Occipital lobe (tissue), 2 donors: Measurements from ENCODE around the gene MELK. TPM values are rescaled to one million over a fixed set of nuclear protein-coding genes. Genes with fewer than 3 reads are reported as not detected.

ENCODE experiments used
- DNase-seq: peaks from one replicate; lab custom pipeline; 2025; lab: John Stamatoyannopoulos, UW
- total RNA-seq: library from RNA; depleted of rRNA; stranded (reverse); fragments of >200 nt; gene quantifications from one replicate; pipeline ENCODE4 v1.2.3, GENCODE V29; 2014

MELK gene
- total RNA-seq, 1 donor from 2014 or later = 5.9 TPM

DNA sequence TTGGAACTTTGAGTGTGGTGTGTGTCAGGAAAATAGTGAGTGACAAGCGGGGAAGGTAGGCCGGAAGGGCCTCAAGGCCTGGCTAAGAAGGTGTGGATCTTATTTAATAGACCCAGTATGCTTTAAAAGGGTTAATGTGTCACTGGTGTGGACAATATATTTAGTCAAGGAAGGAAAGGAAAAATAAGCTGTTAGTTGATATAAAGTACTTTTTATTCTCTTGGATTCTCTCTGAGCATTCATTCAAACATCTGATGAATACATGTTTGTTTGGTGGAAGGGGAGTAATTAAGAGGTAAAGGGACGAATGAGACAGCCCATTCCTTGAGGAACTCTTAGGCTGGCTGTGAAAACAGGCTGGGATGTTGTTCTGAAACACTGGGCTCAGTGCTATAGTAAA is 98.9 kb downstream of the MELK start:
- no peak for DNase-seq

DNA sequence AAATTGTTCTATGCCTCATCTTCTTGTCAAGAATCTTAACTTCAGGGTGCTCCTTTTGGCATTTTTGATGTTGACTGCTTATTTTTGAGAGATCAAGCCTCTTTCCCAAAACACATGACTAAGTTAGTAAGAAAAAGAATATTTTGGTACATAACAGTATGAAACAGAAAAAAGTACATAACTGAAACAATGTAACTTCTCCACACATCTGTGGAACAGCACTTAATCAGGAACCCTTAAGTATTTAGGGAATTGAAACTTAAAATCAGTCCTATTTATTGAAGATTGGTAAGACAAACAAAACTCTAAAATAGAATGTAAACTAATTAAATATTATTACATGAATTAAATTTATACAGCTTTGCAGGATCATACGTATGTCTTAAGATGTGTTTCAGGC is 103.4 kb downstream of the MELK start:
- DNase-seq = no peak

DNA sequence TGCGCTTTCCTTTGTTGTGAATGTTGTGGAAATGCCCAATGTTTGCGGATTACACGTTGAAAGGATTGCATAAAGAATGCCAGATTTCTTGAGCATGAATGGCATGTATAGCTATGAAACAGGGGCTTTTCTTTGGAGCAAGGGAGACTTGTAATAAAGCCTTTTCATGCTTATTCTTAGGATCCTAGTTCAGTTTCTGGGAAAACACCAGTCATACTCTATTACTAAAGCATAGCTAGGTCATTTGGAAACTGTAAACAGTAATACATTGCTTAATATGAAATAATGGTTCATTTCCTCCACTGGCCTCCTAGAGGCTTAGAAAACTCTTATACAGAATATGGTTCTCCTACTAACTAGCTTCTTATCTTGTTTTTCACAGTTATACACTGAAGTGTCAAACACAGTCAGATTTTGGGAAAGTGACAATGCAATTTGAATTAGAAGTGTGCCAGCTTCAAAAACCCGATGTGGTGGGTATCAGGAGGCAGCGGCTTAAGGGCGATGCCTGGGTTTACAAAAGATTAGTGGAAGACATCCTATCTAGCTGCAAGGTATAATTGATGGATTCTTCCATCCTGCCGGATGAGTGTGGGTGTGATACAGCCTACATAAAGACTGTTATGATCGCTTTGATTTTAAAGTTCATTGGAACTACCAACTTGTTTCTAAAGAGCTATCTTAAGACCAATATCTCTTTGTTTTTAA is 104.2 kb downstream of the MELK start:
- DNase-seq = no peak

DNA sequence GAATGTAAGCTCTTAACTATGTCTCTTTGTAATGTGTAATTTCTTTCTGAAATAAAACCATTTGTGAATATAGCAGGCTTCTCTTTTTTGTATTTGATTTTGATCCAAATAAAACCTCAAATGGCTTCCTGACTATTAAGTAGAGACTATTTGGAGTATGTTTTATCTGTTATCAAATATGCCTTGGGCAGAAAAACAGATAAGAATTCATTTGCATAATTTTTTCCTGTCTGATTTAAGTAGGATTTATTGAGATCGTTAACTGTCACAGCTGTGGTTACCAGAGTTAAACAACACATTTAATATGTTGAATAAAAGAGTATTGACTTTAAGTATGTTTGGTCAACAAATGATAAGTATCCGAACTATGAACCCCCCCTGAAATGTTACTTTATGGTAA is 104.9 kb downstream of the MELK start:
- no peak for DNase-seq

DNA sequence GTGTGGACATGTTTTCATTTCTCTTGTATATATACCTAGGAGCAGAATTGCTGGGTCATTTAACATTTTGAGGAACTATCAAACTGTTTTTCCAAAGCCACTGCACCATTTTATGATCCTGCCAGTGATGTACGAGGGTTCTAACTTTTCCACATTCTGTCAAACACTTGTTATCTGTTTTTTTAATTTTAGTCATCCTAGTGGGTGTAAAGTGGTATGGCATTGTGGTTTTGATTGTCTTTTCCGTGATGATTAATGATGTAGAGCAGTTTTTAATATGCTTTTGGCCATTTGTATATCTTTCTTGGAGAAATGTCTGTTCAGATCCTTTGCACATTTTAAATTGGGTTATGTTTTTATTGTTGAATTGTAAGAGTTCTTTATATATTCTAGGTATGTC is 107.0 kb downstream of the MELK start:
- DNase-seq = no peak

DNA sequence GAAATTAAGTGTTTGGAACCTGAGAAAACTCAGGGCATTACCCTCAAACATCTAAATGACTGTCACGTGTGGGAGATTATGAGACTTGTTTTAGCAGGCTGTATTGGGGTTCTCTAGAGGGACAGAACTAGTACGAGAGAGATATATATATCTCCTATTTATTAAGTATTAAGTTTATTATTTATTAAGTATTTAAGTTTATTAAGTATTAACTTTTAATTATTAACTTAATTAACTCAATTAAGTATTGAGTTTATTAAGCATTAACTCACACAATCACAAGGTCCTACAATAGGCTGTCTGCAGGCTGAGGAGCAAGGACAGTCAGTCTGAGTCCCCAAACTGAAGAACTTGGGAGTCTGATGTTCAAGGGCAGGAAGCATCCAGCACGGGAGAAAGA is 113.8 kb downstream of the MELK start:
- no peak for DNase-seq

DNA sequence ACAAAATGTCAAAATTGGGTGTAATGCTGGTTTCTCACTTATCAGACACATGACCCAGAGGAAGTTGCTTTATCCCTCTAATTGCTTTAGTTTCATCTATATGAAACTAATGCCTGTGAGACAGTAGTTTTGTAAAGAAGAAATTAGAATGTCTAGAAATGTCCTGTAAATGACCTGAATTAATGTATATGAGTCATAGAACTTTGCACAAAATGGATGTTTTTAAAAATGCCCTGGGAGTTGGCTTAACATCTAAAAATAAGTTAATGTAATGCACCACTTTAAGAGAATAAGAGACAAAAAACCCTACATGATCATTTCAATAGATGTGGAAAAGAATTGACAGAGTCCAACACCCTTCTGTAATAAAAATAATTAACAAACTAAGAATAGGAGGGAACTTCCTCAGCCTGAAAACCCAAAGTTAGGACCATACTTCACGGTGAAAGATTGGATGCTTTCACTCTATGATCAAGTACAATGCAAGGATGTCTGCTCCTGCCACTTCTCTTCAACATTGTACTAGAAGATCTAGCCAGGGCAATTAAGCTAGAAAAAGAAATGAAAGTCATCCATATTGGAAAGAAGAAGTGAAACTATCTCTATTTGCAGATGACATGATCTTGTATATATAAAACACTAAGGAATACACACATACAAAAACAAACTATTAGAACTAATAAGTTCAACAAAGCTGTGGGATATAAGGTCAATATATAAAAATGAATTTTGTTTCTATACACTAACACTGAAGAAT is 117.9 kb downstream of the MELK start:
- no peak for DNase-seq

DNA sequence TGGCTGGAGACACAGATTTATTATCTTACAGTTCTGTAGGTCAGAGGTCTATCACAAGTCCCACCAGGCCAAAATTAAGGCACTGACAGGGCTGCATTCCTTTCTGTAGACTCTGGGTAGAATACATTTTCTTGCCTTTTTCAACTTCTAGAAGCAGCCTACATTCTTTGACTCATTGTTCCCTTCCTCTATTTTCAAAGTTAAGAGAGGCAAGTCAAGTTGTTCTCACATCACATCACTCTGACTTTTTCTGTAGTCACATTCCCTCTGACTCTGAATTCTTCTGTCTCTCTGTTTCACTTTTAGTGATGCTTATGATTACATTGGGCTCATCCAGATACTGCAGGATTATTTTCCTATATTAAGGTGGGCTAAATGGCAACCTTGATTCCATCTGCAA is 119.0 kb downstream of the MELK start:
- DNase-seq = no peak

DNA sequence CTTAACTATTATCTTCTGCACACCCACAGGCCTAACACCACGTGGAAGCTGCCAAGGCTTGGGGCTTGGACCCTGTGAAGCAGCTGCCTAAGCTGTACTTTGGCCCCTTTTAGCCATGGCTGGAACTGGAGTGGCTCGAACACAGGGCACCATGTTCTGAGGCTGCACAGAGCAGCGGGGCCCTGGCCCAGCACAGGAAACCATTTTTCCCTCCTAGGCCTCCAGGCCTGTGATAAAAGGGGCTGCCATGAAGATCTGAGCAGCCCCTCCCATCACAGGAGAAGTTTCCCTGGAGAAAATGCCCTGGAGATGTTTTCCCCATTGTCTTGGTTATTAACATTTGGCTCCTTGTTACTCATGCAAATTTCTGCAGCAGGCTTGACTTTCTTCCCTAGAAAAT is 126.3 kb downstream of the MELK start:
- no peak for DNase-seq

DNA sequence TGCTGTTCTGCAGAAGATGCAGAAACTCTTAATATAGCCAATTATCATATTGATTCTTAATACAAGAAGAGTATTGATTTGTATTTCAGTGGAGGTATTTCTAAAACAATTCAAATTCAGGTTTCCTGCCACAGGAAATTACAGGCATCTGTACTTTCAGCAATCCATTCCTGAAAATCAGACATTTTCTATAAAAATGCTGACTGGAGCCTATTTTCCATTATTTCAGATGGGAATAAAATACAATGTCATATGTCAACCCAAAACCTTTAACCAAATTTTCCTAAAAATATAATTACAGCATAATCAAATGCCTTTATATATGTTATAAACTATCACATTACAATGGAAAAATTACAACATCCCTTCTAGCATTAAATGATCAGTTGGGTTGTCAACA is 131.5 kb downstream of the MELK start:
- no peak for DNase-seq

DNA sequence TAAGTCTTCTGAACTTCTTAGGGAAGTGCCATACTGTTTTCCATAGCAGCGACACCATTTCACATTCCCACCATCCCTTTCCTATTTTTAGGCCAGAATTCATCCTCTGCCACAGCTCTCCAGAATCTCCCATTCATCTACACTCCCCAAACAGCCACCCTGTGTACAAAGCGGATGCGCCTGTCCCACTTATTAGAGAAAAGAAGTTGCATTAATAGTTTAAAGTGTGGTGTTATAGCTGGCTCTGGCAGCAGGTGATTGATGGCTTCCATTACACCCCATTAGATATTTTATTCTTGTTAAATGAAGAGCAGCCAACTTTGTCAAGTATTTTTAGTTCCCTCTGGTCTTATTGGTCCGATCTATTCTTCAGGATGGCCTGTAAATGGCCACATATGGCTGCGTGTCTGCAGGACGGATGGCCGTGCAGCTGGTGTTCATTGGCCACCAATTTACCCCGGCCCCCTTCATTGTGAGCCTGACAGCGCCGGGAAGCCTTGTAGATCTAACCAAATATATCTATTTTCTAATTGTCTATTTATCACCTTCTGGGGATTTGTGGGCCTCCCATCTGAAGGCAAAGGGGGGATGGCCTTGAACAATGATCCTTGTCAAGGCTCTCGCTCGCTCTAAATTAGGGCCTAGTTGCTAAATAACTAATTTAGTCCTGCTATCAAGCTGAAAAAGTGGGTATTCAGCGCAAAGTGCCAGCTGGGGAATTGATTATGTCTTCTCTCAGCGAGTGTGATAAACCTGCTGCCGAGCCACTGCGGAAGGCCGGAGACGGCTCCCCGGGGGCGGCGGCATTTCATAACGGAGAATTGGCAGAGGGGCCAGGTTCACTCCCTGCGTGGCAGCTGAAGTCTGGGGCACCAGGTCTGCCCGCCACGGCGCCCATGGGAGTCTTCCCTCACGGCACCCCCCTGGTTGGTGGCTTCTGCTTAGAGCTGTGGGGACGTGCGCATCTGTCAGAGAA is 141.1 kb downstream of the MELK start:
- no peak for DNase-seq

DNA sequence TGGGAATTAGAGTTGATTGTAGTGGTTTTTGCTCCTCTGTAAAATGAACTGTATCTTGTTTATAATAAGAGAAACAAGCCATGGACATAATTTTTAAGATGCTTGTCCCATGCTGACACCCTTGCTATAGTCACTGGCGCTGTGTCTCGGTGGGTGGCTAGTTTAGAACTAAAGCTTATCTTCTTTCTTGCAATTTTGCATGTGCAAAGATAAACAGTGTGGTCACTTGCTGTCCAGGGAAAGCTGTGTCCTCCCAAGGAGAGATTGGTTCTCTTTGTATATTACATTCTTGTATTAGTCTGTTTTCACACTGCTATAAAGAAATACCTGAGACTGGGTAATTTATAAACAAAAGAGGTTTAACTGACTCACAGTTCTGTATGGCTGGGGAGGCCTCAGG is 143.8 kb downstream of the MELK start:
- no peak for DNase-seq

DNA sequence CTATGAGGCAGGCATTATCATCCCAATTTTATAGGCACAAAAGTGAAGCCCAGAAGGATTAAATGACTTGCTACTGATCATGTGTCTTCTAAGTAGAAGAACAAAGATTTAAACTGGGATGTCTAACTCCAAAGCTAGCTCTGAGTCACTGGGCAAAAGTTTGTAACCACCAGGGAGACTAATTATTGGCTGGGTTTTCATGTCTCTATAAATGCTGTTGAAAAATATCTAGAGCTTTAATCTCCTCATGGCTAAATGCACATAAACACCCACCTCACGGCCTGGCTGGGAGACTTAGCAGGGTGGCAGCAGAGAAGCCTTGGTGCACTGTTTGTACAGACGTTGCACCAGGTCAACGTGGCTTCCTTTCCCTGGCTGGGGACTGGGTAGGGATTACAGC is 144.6 kb downstream of the MELK start:
- DNase-seq = no peak

DNA sequence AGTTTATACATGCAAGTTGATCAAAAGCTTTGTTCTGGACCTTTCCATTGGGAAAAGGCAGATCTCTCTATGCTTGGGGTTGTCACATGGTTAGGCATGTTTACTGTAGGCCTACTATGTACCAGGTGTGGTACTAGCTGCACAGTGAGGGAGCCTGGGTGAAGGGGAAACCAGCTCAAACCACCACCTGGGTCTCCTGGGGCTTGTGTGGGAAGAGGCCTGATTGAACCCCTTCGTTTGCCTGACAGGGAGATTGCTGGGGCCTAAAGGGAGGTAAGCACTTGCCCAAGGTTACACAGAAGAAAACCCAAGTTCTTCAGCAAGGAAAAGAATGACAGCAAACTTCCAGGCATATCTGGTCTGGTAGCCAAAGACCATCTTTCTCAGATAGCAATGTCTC is 145.9 kb downstream of the MELK start:
- DNase-seq = no peak

DNA sequence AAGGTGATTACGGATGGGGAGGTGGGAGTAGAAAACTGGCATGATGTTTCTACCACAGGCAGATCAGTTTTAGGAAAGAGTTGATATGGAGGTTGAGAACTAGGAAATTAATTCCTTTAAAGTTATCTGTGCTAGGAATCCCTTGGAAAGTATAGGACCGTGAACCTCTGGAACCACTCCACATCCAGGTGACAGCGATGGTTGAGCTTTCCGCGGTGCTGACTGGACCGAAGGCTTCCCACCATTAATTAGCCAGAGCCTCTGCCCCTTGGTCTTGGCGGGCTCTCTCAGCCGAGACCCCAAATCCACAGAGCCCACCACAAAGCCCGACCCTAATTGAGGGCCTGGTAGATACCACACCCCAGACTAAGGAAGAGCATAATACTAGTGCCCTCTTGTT is 147.3 kb downstream of the MELK start:
- DNase-seq = no peak

DNA sequence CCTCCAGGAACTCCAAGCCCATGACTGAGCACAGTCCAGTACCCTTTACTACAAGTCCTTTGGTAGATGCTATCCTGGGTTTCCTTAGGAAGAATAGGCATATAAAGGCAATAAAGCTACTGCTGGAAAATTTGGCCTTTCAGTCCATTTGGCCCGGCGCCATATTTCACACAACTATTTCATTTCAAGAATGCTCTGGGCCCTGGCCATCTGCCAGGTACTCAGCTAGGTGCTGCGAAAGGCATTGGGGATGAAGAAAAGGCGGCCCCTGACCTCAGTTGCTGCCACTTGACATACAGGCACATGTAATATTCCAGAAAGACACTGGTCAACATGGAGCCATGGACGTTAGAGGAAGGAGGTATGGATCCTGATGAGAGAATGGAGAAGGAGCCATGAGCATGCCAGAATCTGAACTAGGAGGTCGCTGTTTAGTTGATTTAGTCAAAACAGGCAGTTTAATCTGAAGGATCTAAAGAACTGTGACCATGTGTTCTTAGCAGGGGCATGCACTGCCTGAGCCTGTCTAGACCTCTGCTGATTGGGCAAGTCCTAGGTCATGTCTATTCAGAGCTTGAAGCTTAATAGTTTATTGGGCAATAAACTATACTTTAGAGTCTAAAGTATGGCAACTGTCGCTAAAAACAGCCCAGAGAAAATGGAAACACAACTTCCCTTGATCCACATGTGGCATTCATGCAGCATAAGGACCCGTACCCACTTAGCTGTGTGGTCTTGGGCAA is 149.3 kb downstream of the MELK start:
- DNase-seq = no peak

DNA sequence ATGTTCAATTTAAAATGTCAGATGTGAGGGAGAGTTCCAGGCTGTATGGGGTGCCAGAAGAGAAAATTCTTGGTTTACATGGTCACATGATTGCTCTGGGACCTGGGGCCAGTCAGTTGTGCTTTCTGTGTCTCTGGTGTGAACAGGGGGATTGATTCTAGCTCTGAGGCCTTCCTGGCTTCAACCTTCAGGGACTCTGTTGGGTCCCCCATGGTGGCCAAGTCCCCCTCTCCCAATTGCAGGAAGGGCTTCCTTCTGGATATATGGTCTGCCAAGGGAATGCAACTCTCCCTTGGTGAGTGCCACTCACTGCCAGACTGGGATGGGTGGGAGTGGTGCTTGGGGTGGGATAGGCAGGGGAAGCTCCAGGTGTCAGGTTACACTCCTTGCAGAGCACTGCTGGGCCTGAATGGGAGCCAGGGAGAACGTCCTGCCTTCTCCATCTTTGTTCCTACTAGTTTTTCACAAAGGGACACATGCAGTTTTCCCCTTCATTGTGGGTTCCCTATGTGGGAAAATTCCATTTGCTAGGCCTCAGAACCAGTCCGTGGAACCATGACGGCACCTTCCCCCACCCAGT is 153.2 kb downstream of the MELK start:
- no peak for DNase-seq
